Endothelial cell of umbilical vein (primary cell): ENCODE data around the gene DDB1. TPM values are rescaled to one million over a fixed set of nuclear protein-coding genes. Genes with fewer than 3 reads are reported as not detected.

ENCODE experiments used
- BruUV-seq: library from RNA; stranded (reverse); fragments of 400-500 nt; replicated peaks from 2 replicates; lab custom pipeline; 2021; lab: Mats Ljungman, UMichigan
- CTCF ChIA-PET: fragments of 300-600, 350-600 bp; sonication (Branson Sonifier 250); formaldehyde crosslinking; loops from one replicate; lab custom pipeline; 2021; ENCODE audit warnings: antibody characterized with exemption, inconsistent platforms; lab: Charles Lee
- POLR2A ChIA-PET: fragments of 300-600, 350-600 bp; sonication (Branson Sonifier 250); formaldehyde crosslinking; loops from one replicate; lab custom pipeline; 2021; ENCODE audit warnings: antibody characterized with exemption, inconsistent platforms; lab: Charles Lee
- DNase-seq: peaks from one replicate; pipeline ENCODE4 v3.0.0-alpha.2; 2011; ENCODE audit warnings: low read depth, low spot score
- FAIRE-seq: peaks from 2 replicates; lab custom pipeline; 2011; peaks lifted over from hg19 to GRCh38; lab: Jason Lieb, UNC
- H2AFZ ChIP-seq: 2 replicates; pipeline ENCODE4 v1.6.0; 2012; ENCODE audit warnings: low read depth, low read length, control low read depth, inconsistent platforms
- H3K27ac ChIP-seq: 2 replicates; pipeline ENCODE4 v1.5.1; 2011; ENCODE audit warnings: low read depth, mild to moderate bottlenecking, control low read depth, low read length, moderate library complexity; ENCODE audit not compliant: insufficient read depth
- H3K27me3 ChIP-seq, 2 experiments: 2 replicates each; pipeline versions ENCODE4 v1.6.0 to v1.6.1; 2011; ENCODE audit warnings: low read length in 2 of 2, mixed read lengths in 1 of 2; ENCODE audit not compliant: control insufficient read depth in 2 of 2, insufficient read depth in 2 of 2
- H3K36me3 ChIP-seq, 2 experiments: 2 replicates in 1 of 2; 3 replicates in 1 of 2; pipeline ENCODE4 v1.5.1; 2011; ENCODE audit warnings: low read length in 2 of 2, mild to moderate bottlenecking in 1 of 2, moderate library complexity in 1 of 2; ENCODE audit not compliant: control insufficient read depth in 2 of 2, insufficient read depth in 2 of 2; ENCODE audit errors: extremely low read depth in 1 of 2
- H3K4me1 ChIP-seq: 3 replicates; pipeline ENCODE4 v1.5.1; 2011; ENCODE audit warnings: mild to moderate bottlenecking, low read length; ENCODE audit not compliant: control insufficient read depth, insufficient read depth; ENCODE audit errors: extremely low read depth
- H3K4me2 ChIP-seq: 2 replicates; pipeline ENCODE4 v1.6.1; 2011; ENCODE audit warnings: low read length, control low read depth, mixed read lengths; ENCODE audit not compliant: insufficient read depth
- H3K4me3 ChIP-seq, 3 experiments: fragments of 200-600 bp in 1 of 3; sonication (generic), shearing (Covaris generic) in 1 of 3; replicated peaks in 1 of 3; 2 replicates each; pipeline ENCODE4 v1.5.1; 2011 to 2016; ENCODE audit warnings: control low read depth in 3 of 3, low read length in 3 of 3, mild to moderate bottlenecking in 2 of 3, inconsistent platforms in 1 of 3, low read depth in 1 of 3, moderate library complexity in 1 of 3; ENCODE audit not compliant: insufficient read depth in 1 of 3
- H3K79me2 ChIP-seq: 2 replicates; pipeline ENCODE4 v1.6.0; 2012; ENCODE audit warnings: low read length, inconsistent platforms; ENCODE audit not compliant: control insufficient read depth, insufficient read depth
- H3K9ac ChIP-seq: replicated peaks from 2 replicates; pipeline ENCODE3; 2011; ENCODE audit warnings: low read length, control low read depth; ENCODE audit not compliant: insufficient read depth; ENCODE audit errors: extremely low read depth
- H3K9me1 ChIP-seq: replicated peaks from 3 replicates; pipeline ENCODE4 v1.6.0; 2011; ENCODE audit warnings: mild to moderate bottlenecking, low read length; ENCODE audit not compliant: control insufficient read depth, insufficient read depth; ENCODE audit errors: extremely low read depth
- H3K9me3 ChIP-seq: replicated peaks from 2 replicates; pipeline ENCODE4 v1.5.1; 2012; ENCODE audit warnings: low read length, inconsistent platforms; ENCODE audit not compliant: control insufficient read depth, insufficient read depth
- H4K20me1 ChIP-seq: replicated peaks from 2 replicates; pipeline ENCODE3; 2011; ENCODE audit warnings: mild to moderate bottlenecking, low read length; ENCODE audit not compliant: control insufficient read depth, insufficient read depth; ENCODE audit errors: extremely low read depth
- EZH2 ChIP-seq: IDR thresholded peaks from 2 replicates; pipeline ENCODE4 v1.6.1; 2012; ENCODE audit warnings: borderline replicate concordance, low read depth, mild to moderate bottlenecking, moderate library complexity, low read length, inconsistent platforms; ENCODE audit not compliant: severe bottlenecking
- FOS ChIP-seq: IDR thresholded peaks from 2 replicates; pipeline ENCODE4 v1.6.1; 2011; ENCODE audit warnings: mild to moderate bottlenecking, low read length, moderate library complexity, borderline replicate concordance; ENCODE audit not compliant: insufficient read depth
- GATA2 ChIP-seq: IDR thresholded peaks from 2 replicates; pipeline ENCODE4 v1.7.0; 2011; ENCODE audit warnings: low read depth, mild to moderate bottlenecking, moderate library complexity, mixed read lengths, low read length; ENCODE audit not compliant: insufficient read length, insufficient read depth
- JUN ChIP-seq: IDR thresholded peaks from 2 replicates; pipeline ENCODE4 v1.6.1; 2011; ENCODE audit warnings: borderline replicate concordance, low read depth; ENCODE audit not compliant: insufficient read length, insufficient read depth
- MYC ChIP-seq: IDR thresholded peaks from one replicate; pipeline ENCODE4 v1.6.1; 2011; ENCODE audit warnings: mild to moderate bottlenecking, low read depth, low read length
- POLR2A ChIP-seq: IDR thresholded peaks from 2 replicates; pipeline ENCODE4 v1.6.1; 2012; ENCODE audit warnings: low read depth, mild to moderate bottlenecking, control low read depth, low read length
- POLR2AphosphoS5 ChIP-seq: IDR thresholded peaks from 2 replicates; pipeline ENCODE4 v1.6.1; 2012; ENCODE audit warnings: low read depth, mild to moderate bottlenecking, control low read depth, low read length, moderate library complexity; ENCODE audit not compliant: insufficient read depth
- dilution Hi-C: fragments of 300-500 bp; cut with MboI; formaldehyde crosslinking; loops from one replicate; pipeline ENCODE4 v1.15.0; 2019; ENCODE audit warnings: low sequenced_read_pairs; ENCODE audit not compliant: extremely low pct_ligation_motif_present
- intact Hi-C: fragments of 100-400 bp; cut with micrococcal nuclease; formaldehyde crosslinking; loops from one replicate; pipeline ENCODE4 v1.10.0; 2022
- polyA plus RNA-seq, 4 experiments: library from polyadenylated mRNA; depleted of rRNA in 3 of 4; stranded (reverse) in 3 of 4; unstranded in 1 of 4; fragments of >200 nt; gene quantifications; 2 replicates each; pipeline versions ENCODE4 v1.2.1 to v1.2.3, GENCODE V29; 2011 to 2012; ENCODE audit warnings: missing spikeins in 1 of 4
- total RNA-seq: library from RNA; stranded (reverse); gene quantifications from 2 replicates; pipeline ENCODE4 v1.2.3, GENCODE V29; 2021
- TF ChIP-seq, protein P1 (sequence below), 2 donors: IDR thresholded peaks; 1 replicate in 1 of 2; 2 replicates in 1 of 2; pipeline ENCODE4 v1.5.1; 2011; ENCODE audit warnings: low read length in 2 of 2, mild to moderate bottlenecking in 2 of 2, moderate library complexity in 2 of 2, control low read depth in 1 of 2, inconsistent platforms in 1 of 2, low read depth in 1 of 2; ENCODE audit not compliant: insufficient read depth in 1 of 2; ENCODE audit errors: extremely low read depth in 1 of 2
- TF ChIP-seq, protein P2 (sequence below): IDR thresholded peaks from 2 replicates; pipeline ENCODE4 v1.6.1; 2011; ENCODE audit not compliant: insufficient read depth, insufficient read length

Gene DDB1
- total and polyA plus RNA-seq, 2 donors (not counting 3 experiments of a cell fraction or from before 2014, with no cell fraction given) = 229 to 230 TPM

DNA sequence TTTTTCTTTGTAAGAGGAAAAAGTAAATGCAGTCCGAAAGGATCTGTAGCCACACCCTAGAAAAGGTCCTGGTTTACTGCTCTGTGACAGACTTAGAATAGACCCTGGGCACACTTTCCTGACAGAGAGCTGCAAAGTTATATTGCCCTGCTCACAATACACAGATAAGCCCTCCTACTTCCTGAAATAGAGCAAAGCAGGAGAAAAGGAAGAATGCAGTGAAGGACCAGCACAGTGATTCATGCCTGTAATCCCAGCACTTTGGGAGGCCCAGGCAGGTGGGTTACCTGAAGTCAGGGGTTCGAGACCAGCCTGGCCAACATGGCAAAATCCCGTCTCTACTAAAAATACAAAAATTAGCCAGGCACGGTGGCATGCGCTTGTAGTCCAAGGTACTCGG, 26.6 kb upstream of the DDB1 start:
- no TSS peak for BruUV-seq
- no peak overlapping the region for H2AFZ ChIP-seq
- DNase-seq (peak; percentile 45), FAIRE-seq (peak; percentile 60)
- H3K4me3 ChIP-seq = no peak overlapping the region
- H3K9me3 ChIP-seq = no peaks in the 10 kb centered on the region
- H3K9me1 ChIP-seq = no peaks in the 10 kb centered on the region
- H3K27me3 ChIP-seq = no peaks in the 10 kb centered on the region
- H4K20me1 ChIP-seq = no peaks in the 10 kb centered on the region
- peaks cover 15% of the 10 kb centered on the region for H3K4me1 ChIP-seq
- H3K27ac ChIP-seq = no peak overlapping the region
- intact Hi-C loops = no loop called here
- no peak overlapping the region for H3K4me2 ChIP-seq
- TF ChIP-seq POLR2A = no peak
- TF ChIP-seq GATA2 = no peak
- no peak for TF ChIP-seq POLR2AphosphoS5
- TF ChIP-seq FOS = no peak
- TF ChIP-seq EZH2 = no peak
- TF ChIP-seq, protein P1, sequence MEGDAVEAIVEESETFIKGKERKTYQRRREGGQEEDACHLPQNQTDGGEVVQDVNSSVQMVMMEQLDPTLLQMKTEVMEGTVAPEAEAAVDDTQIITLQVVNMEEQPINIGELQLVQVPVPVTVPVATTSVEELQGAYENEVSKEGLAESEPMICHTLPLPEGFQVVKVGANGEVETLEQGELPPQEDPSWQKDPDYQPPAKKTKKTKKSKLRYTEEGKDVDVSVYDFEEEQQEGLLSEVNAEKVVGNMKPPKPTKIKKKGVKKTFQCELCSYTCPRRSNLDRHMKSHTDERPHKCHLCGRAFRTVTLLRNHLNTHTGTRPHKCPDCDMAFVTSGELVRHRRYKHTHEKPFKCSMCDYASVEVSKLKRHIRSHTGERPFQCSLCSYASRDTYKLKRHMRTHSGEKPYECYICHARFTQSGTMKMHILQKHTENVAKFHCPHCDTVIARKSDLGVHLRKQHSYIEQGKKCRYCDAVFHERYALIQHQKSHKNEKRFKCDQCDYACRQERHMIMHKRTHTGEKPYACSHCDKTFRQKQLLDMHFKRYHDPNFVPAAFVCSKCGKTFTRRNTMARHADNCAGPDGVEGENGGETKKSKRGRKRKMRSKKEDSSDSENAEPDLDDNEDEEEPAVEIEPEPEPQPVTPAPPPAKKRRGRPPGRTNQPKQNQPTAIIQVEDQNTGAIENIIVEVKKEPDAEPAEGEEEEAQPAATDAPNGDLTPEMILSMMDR (IDR thresholded peaks at IDR 0.05; ENCODE audit: extremely low read depth in 1 of 2, insufficient read depth in 1 of 2, low read depth in 1 of 2, low read length in 2 of 2) = no peak
- TF ChIP-seq, protein P2, sequence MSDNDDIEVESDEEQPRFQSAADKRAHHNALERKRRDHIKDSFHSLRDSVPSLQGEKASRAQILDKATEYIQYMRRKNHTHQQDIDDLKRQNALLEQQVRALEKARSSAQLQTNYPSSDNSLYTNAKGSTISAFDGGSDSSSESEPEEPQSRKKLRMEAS = no peak
- no peak for TF ChIP-seq MYC
- no peak for TF ChIP-seq JUN
- CTCF ChIA-PET = interaction anchor here (1.5 to 10.8 kb wide), 4 partner anchors 11 to 25 kb away, joined by 3 to 89 read pairs (median 28); no protein-coding TSS in a partner anchor
- dilution Hi-C loops = no loop called here
- peaks cover 26% of the 10 kb centered on the region for H3K79me2 ChIP-seq
- no peak overlapping the region for H3K9ac ChIP-seq
- peaks cover 0 to 5% of the 10 kb centered on the region in 2 experiments for H3K36me3 ChIP-seq
- POLR2A ChIA-PET = no interaction called here
